Measurements from ENCODE around the gene MCC. TPM values are rescaled to one million over a fixed set of nuclear protein-coding genes. Genes with fewer than 3 reads are reported as not detected.

Gene MCC
- polyA plus RNA-seq, 2 of the 4 experiments (the other 2 are of a cell fraction): 0.09 to 0.10 TPM

- H3K27ac ChIP-seq: no peak overlapping the region
- WGBS (ENCODE audit: missing lambda C conversion rate): 54% methylated on average over 4 of the region's 4 CpGs
- no peak for ATAC-seq
- no peak overlapping the region for H3K4me3 ChIP-seq
- no peaks in the 10 kb centered on the region for H3K4me1 ChIP-seq
- ChIA-PET CTCF (interaction anchor here (1.2 to 1.9 kb wide), 2 partner anchors 10 to 13 kb away, joined by 3 to 17 read pairs; no protein-coding TSS in a partner anchor), POLR2A (no interaction called here)
- no peaks in the 10 kb centered on the region for H3K9me3 ChIP-seq
- FAIRE-seq: no peak
- no peak overlapping the region for H3K4me2 ChIP-seq
- TF ChIP-seq MAZ (IDR thresholded peaks at IDR 0.05; ENCODE audit: borderline replicate concordance, low read depth, low read length) (no peak), EHMT2 (IDR thresholded peaks at IDR 0.05; ENCODE audit: low read depth) (no peak), CTCF (IDR thresholded peaks at IDR 0.05) (no peak), CBX8 (IDR thresholded peaks at IDR 0.05) (no peak), FOSL2 (IDR thresholded peaks at IDR 0.05) (no peak), FOSL2 (CRISPR knock-in tag; IDR thresholded peaks at IDR 0.05) (no peak)
- DNase-seq (ENCODE audit: low read depth in 1 of 2, low spot score in 1 of 2): no peak
These were observed 99.1 kb downstream of the MCC start for GRCh38 chr5:113389116-113389515.

- ChIA-PET CTCF (interaction anchor here (1.9 kb wide), 1 partner anchor 8 kb away, joined by 17 read pairs; no protein-coding TSS in a partner anchor), POLR2A (no interaction called here)
- Histone ChIP-seq H3K4me3 (no peak overlapping the region), H3K4me2 (no peak overlapping the region), H3K27ac (no peak overlapping the region), H3K9me3 (no peaks in the 10 kb centered on the region), H3K4me1 (no peaks in the 10 kb centered on the region)
- 20% methylated on average over 2 of the region's 2 CpGs for WGBS (ENCODE audit: missing lambda C conversion rate)
- ATAC-seq (no peak), FAIRE-seq (no peak), DNase-seq (ENCODE audit: low read depth in 1 of 2, low spot score in 1 of 2) (no peak)
- TF ChIP-seq HOXB5 (CRISPR knock-in tag; IDR thresholded peaks at IDR 0.05): no peak
- TF ChIP-seq TFCP2L1 (CRISPR knock-in tag; IDR thresholded peaks at IDR 0.05): no peak
- TF ChIP-seq CHD4 (IDR thresholded peaks at IDR 0.05; ENCODE audit: borderline replicate concordance): no peak
- no peak for TF ChIP-seq HOXB13 (CRISPR knock-in tag; IDR thresholded peaks at IDR 0.05; ENCODE audit: low read depth)
- TF ChIP-seq USF2 (IDR thresholded peaks at IDR 0.05): no peak
- TF ChIP-seq HDAC2 (IDR thresholded peaks at IDR 0.05): no peak
- TF ChIP-seq KDM1A (IDR thresholded peaks at IDR 0.05; ENCODE audit: low read depth): no peak
- TF ChIP-seq NPAS2 (CRISPR knock-in tag; IDR thresholded peaks at IDR 0.05; ENCODE audit: borderline replicate concordance): no peak
- no peak for TF ChIP-seq MAFK (IDR thresholded peaks at IDR 0.05; ENCODE audit: partially characterized antibody)
These were observed 100.4 kb downstream of the MCC start for GRCh38 chr5:113387844-113388243.

GRCh38 chr5:113384782-113385285, 103.4 kb downstream of the MCC start:
- DNase-seq (ENCODE audit: low read depth in 1 of 2, low spot score in 1 of 2): no peak
- no peak overlapping the region for H3K4me3 ChIP-seq
- ChIA-PET CTCF (interaction anchor here (1.5 to 1.6 kb wide), 2 partner anchors 10 to 221 kb away, joined by 3 read pairs; no protein-coding TSS in a partner anchor), POLR2A (no interaction called here)
- TF ChIP-seq ZC3H11A (IDR thresholded peaks at IDR 0.05) (no peak), CBX2 (IDR thresholded peaks at IDR 0.05; ENCODE audit: borderline replicate concordance, low read depth) (no peak), HOXB5 (CRISPR knock-in tag; IDR thresholded peaks at IDR 0.05) (no peak), MAFK (IDR thresholded peaks at IDR 0.05; ENCODE audit: partially characterized antibody) (no peak), ATOH8 (CRISPR knock-in tag; IDR thresholded peaks at IDR 0.05; ENCODE audit: low read depth) (no peak), MYC (IDR thresholded peaks at IDR 0.05; ENCODE audit: borderline replicate concordance, low read length) (no peak), SMC3 (IDR thresholded peaks at IDR 0.05) (no peak), KDM1A (IDR thresholded peaks at IDR 0.05; ENCODE audit: low read depth) (no peak), CHD2 (IDR thresholded peaks at IDR 0.05; ENCODE audit: low read length, partially characterized antibody) (no peak)
- H3K4me1 ChIP-seq: no peaks in the 10 kb centered on the region
- WGBS (ENCODE audit: missing lambda C conversion rate): 53% methylated on average over 4 of the region's 4 CpGs
- H3K4me2 ChIP-seq: no peak overlapping the region
- no peaks in the 10 kb centered on the region for H3K9me3 ChIP-seq
- ATAC-seq: no peak
- no peak overlapping the region for H3K27ac ChIP-seq
- no peak for FAIRE-seq

Data from A549 (cell line).